ENCODE results near the gene COX11. TPM values are rescaled to one million over a fixed set of nuclear protein-coding genes. Genes with fewer than 3 reads are reported as not detected.

Gene COX11
- 28.1 and 83.9 TPM in 2 replicates for total RNA-seq

GRCh38 chr17:54968262-54968987 lies at the start of gene COX11, which contains the start of gene STXBP4:
Gene COX11, minus strand, starts transcription at chr17:54968654. Its CDS starts 8 bp downstream, at chr17:54968646.
Gene STXBP4, plus strand, starts transcription at chr17:54968765. Its CDS starts 17,455 bp downstream, at chr17:54986220.

Other genes with a start within 250 kb of the COX11 start
- 62.0 and 77.4 TPM in 2 replicates for gene TOM1L1, start 67.8 kb downstream of the COX11 start, total RNA-seq
- gene STXBP4, start 111 bp upstream of the COX11 start, total RNA-seq, result 4.3 and 5.5 TPM in 2 replicates

Measured in tracheal epithelial cell (primary cell).